ENCODE results near the gene DPF3.

DNA sequence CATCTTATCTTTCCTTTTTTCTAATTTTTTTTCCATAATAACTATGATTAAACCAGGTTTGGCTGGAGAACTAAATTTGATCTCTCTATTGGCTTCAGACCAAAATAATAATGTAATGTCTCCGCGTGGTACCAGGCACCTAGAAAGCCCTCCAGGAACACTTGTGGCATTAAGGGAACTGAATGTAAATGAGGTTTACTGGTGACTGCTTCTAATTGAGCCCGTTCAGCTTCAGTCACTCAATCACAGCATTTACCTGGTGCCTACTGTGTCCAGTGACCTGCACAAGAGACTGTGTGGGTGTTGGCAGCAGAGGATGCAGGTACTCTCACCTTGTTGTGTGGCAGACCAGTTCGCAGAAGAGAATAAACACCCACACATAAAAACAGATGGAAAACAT, 302.5 kb downstream of the DPF3 start:
- no peak for TF ChIP-seq EZH2phosphoT487 (IDR thresholded peaks at IDR 0.05; ENCODE audit: insufficient read depth, low read depth)
- TF ChIP-seq EZH2 (IDR thresholded peaks at IDR 0.05; ENCODE audit: insufficient read depth, poor library complexity, severe bottlenecking) = no peak

All from GM23248 (cell line).